Measurements from ENCODE around the gene EMILIN3.

The EMILIN3 gene

DNA sequence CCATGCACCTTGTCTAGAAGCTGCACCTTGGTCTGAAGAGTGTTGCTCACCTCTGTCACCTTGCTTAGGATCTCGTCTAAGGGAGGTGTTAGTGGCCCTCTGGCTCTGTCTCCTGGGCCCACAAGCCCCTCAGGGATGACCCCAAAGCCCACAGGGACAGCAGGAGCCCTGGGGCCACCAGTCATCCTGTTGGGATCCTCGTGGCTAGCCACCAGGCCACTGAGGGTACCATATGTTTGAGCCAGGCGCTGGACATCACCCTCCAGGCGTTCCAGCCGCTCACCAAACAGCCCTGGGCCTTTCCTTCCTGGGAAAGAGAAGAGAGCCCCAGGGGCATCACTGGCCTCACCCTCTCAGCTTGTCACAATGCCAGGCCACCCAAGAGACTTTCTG is 3.9 kb downstream of the EMILIN3 start:
- TF ChIP-seq, protein P1, sequence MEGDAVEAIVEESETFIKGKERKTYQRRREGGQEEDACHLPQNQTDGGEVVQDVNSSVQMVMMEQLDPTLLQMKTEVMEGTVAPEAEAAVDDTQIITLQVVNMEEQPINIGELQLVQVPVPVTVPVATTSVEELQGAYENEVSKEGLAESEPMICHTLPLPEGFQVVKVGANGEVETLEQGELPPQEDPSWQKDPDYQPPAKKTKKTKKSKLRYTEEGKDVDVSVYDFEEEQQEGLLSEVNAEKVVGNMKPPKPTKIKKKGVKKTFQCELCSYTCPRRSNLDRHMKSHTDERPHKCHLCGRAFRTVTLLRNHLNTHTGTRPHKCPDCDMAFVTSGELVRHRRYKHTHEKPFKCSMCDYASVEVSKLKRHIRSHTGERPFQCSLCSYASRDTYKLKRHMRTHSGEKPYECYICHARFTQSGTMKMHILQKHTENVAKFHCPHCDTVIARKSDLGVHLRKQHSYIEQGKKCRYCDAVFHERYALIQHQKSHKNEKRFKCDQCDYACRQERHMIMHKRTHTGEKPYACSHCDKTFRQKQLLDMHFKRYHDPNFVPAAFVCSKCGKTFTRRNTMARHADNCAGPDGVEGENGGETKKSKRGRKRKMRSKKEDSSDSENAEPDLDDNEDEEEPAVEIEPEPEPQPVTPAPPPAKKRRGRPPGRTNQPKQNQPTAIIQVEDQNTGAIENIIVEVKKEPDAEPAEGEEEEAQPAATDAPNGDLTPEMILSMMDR (IDR thresholded peaks at IDR 0.05; ENCODE audit: low read depth, low read length) = no peak
- H3K4me3 ChIP-seq (ENCODE audit: low read depth, low read length) = no peak overlapping the region

DNA sequence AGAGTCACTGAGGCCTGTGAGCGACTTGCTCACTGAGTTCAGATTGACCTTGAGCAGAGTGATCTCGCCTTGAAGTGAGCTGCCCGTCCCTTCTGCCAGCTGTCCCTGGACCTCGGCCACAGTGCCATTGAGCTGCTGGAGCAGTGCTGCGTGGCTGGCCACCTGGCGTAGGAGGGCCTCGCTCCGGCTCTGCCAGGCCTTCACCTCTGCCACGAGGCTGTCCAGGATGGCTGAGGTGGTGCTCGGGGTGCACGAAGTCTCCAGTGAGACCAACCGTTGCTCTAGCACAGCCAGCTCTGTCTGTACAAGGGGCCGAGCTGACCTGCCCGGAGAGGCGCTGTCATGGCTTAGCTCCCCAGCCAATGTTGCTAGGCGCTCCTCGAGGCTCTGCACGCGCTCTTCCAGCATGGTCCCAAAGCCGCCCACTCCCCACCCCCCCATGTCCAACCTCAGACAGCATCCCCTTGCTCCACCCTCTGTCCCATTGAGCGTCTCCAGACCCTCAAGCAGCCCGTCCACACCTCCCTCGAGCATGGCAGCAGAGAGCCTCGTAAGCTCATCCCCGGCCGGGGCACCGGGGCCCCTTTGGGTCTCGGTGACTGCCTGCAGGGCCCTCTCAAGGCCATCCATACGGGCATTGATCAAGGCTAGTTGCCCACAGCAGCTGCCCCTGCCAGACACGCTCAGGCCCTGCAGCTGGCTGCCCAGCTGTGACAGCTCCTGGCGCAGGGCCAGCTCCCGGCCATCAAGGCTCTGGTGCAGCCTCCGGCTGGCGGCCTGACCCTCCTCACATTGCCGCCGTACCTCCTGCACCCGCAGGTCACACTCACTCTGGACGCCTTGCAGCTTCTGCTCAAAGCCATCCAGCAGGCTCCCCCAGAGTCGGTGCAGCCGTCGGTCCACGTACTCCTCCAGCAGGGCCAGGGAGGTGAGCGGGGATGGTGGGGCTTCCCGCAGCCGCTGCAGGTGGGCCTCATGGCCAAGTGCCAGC is 4.6 kb downstream of the EMILIN3 start:
- H3K4me3 ChIP-seq (ENCODE audit: low read depth, low read length) = no peak overlapping the region
- TF ChIP-seq, protein P1 (IDR thresholded peaks at IDR 0.05; ENCODE audit: low read depth, low read length) = no peak

DNA sequence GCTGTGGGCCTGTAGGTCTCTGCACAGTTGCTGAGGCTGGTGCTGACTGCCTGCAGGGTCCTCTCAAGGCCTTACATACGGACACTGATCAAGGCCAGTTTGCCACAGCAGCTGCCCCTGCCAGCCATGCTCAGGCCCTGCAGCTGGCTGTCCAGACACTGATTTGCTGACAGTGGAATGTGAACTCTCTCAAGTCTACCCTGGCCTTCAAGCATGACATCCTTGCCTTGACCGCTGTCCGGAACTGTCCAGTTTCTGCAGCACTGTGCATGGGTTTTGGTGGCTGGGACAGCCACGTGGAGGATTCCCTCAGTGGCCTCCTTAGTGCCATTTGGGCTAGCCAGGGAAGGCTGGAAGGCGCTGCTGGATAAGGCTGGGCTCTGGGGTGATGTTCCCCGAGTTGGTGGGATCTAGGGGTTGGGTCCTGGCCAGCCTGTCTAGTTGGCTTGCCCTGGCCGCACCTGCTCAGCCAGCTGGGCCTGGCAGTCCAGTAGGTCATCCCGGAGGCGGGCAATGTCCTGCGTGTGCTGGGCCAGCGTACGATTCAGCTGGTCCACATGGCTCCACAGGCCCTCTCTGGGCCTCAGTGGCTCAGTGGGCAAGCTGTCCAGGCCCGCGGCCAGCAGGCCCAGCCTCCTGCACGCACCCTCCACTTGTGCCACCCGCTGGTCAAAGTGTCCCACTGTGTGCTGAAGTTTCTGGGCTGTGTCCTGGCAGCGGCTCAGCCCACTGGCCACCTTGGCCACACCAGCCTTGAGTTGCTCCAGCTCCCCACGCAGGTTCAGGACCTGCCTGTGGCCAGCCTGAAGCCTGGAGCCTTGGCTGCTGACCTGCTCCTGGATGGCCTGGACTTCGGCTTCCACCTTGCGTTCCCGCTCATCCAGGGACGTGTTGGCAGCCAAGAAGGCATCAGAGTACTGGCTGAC is 5.5 kb downstream of the EMILIN3 start:
- TF ChIP-seq, protein P1 (IDR thresholded peaks at IDR 0.05; ENCODE audit: low read depth, low read length) = no peak
- no peak overlapping the region for H3K4me3 ChIP-seq (ENCODE audit: low read depth, low read length)

DNA sequence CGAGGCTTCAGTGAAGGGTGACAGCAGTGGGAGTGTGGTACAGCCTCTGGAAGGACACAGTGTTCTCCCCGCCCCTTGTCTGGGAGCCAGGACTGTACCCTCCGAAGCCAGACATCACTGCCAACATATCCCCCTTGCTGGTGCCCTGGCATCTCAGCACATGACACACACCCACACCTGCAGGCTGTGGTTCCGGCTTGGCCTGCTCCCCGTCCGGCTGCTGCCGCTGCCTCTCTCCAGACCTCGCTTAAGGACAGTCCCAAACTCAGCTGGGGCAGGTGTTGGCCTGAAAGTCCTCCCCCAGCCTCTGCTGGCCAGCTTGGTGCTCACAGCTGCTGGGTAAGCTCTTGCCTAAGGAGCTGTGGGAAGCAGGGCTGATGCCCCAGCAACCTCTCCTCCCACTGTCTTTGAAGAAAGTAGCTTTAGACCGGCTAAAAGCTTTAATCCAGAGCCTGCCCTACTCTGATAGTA is 7.0 kb downstream of the EMILIN3 start:
- H3K4me3 ChIP-seq (ENCODE audit: low read depth, low read length) = no peak overlapping the region
- TF ChIP-seq, protein P1 (IDR thresholded peaks at IDR 0.05; ENCODE audit: low read depth, low read length) = no peak

DNA sequence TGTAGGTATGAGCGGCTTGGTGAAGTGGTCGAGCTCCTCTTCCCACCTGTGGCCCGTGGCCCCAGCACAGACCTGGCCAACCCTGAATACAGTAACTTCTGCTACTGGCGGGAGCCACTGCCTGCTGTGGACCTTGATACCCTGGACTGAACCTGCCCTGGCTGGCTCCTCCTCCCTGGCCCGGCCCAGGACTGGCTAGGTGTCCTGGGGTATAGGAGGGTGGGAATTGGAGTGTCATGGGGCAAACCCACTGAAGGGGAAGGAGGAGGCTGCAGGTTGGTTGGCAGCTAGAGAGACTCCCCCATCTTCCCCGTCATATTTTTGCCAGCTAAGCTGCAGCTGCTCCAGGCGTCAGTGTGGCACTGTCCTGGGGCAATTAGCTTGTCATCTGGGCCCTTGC is 7.9 kb downstream of the EMILIN3 start:
- TF ChIP-seq, protein P1 (IDR thresholded peaks at IDR 0.05; ENCODE audit: low read depth, low read length) = no peak

DNA sequence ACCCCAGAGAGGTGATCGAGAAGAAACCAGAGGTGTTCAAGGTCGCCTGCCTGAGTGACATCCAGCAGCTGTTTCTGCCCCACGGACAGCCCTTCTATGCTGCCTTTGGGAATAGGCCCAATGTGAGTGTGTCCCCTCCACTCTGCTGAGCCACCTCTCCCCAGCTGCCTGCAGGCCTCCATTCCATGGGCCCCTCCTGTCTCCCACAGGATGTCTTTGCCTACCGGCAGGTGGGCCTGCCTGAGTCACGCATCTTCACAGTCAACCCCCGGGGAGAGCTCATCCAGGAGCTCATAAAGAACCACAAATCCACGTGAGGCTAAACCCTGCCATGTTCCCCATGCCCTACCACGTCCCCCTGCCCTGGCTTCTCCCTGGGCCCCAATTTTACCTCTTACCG is 8.4 kb downstream of the EMILIN3 start:
- TF ChIP-seq, protein P1 (IDR thresholded peaks at IDR 0.05; ENCODE audit: low read depth, low read length) = no peak
- H3K4me3 ChIP-seq (ENCODE audit: low read depth, low read length) = no peak overlapping the region

More for the DNA sequence above, 7.9 kb downstream of the EMILIN3 start:
- H3K4me3 ChIP-seq (ENCODE audit: low read depth, low read length) = no peak overlapping the region

Data from WI38 (cell line).